RWPE2 (cell line): ENCODE results near the gene RING1.

ENCODE experiments used
- ATAC-seq: fragments of 200-7000 bp; cut with Tn5 transposase; 3 replicates; pipeline ENCODE4 v1.9.1; 2021; ENCODE audit warnings: low read depth
- DNase-seq: peaks from one replicate; pipeline ENCODE4 v3.0.0-alpha.2; 2020; ENCODE audit warnings: low spot score
- H3K27ac ChIP-seq: fragments of 450-650 bp; 2 replicates; pipeline ENCODE4 v1.5.1; 2017; ENCODE audit warnings: mild to moderate bottlenecking; ENCODE audit not compliant: poor library complexity, severe bottlenecking
- H3K27me3 ChIP-seq: fragments of 250-450 bp; sonication (Bioruptor Pico); 2 replicates; pipeline ENCODE4 v1.5.1; 2021; ENCODE audit warnings: mild to moderate bottlenecking, moderate library complexity; ENCODE audit not compliant: insufficient read depth, poor library complexity, severe bottlenecking
- H3K36me3 ChIP-seq: fragments of 250-450 bp; sonication (Bioruptor Pico); 2 replicates; pipeline ENCODE4 v1.5.1; 2020; ENCODE audit warnings: low read depth, mild to moderate bottlenecking, moderate library complexity
- H3K4me1 ChIP-seq: fragments of 250-450 bp; sonication (Bioruptor Pico); 2 replicates; pipeline ENCODE4 v1.5.1; 2021; ENCODE audit warnings: mild to moderate bottlenecking, moderate library complexity; ENCODE audit not compliant: insufficient read depth, poor library complexity, severe bottlenecking
- H3K4me3 ChIP-seq: fragments of 250-450 bp; sonication (Bioruptor Pico); 2 replicates; pipeline ENCODE4 v1.5.1; 2021; ENCODE audit warnings: mild to moderate bottlenecking, moderate library complexity; ENCODE audit not compliant: severe bottlenecking
- H3K9me3 ChIP-seq: fragments of 250-450 bp; sonication (Bioruptor Pico); 2 replicates; pipeline ENCODE4 v1.5.1; 2021; ENCODE audit warnings: mild to moderate bottlenecking, moderate library complexity; ENCODE audit not compliant: severe bottlenecking
- TF ChIP-seq, protein P1 (sequence below): fragments of 450-650 bp; IDR thresholded peaks from one replicate; pipeline ENCODE4 v1.5.1; 2017; ENCODE audit warnings: mild to moderate bottlenecking, moderate library complexity; ENCODE audit not compliant: poor library complexity, severe bottlenecking

Gene RING1

DNA sequence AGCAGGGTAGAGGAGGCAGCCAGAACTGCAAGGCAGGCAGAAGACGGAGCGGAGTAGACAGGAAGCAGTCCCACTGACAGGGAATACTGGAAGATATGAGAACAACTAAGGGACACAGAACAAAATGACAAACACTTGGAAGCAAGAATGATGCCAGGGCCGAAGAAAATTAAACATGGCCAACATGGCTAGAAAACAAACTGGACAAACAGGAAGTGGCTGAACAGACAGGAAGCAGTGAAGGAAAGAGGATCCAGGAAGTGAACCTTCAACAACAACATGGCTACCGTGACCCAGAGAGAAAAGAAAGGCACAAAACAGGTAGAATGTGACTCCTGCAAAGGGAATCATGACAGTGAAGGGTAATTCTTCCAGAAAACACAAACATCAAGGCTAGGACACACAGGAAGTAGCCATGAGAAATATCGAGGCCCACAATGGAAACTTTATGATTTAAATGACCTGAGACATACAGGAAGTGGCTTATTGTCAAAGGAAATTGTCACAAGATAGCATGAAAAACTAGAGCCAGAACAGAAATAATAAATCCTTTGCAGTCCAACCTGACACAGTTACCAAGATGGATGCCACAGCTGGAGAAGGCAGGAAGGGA lies 25.1 kb upstream of the RING1 start:
- TF ChIP-seq, protein P1, sequence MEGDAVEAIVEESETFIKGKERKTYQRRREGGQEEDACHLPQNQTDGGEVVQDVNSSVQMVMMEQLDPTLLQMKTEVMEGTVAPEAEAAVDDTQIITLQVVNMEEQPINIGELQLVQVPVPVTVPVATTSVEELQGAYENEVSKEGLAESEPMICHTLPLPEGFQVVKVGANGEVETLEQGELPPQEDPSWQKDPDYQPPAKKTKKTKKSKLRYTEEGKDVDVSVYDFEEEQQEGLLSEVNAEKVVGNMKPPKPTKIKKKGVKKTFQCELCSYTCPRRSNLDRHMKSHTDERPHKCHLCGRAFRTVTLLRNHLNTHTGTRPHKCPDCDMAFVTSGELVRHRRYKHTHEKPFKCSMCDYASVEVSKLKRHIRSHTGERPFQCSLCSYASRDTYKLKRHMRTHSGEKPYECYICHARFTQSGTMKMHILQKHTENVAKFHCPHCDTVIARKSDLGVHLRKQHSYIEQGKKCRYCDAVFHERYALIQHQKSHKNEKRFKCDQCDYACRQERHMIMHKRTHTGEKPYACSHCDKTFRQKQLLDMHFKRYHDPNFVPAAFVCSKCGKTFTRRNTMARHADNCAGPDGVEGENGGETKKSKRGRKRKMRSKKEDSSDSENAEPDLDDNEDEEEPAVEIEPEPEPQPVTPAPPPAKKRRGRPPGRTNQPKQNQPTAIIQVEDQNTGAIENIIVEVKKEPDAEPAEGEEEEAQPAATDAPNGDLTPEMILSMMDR = no peak
- no peak for DNase-seq
- Histone ChIP-seq H3K4me1 (no peaks in the 10 kb centered on the region), H3K36me3 (no peaks in the 10 kb centered on the region), H3K9me3 (no peaks in the 10 kb centered on the region), H3K27ac (no peak overlapping the region), H3K4me3 (no peak overlapping the region), H3K27me3 (no peaks in the 10 kb centered on the region)
- ATAC-seq = no peak

DNA sequence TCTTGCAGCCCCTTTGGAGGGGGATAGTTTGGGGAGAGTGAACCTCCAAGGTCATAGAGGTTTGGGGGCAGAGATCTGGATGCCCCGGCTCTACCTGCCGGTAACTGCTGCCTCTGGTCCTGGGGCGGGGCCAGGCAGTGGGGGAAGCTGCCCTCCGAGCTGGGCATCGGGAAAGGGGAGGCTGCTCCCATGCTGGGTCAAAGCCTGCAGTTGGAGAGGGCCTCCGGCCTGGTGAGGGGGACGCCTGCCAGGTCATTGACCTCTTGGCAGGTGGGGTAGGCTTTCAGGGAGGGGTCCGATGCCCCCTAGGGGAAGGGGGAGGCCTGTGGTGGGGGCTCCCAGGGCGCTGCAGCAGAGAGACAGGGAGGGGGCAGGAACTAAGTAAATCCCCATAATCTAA lies 23.1 kb upstream of the RING1 start:
- H3K4me3 ChIP-seq = no peak overlapping the region
- TF ChIP-seq, protein P1 = no peak
- H3K27me3 ChIP-seq = no peaks in the 10 kb centered on the region
- no peak overlapping the region for H3K27ac ChIP-seq
- H3K4me1 ChIP-seq = no peaks in the 10 kb centered on the region
- DNase-seq (no peak), ATAC-seq (no peak)
- no peaks in the 10 kb centered on the region for H3K9me3 ChIP-seq
- no peaks in the 10 kb centered on the region for H3K36me3 ChIP-seq

DNA sequence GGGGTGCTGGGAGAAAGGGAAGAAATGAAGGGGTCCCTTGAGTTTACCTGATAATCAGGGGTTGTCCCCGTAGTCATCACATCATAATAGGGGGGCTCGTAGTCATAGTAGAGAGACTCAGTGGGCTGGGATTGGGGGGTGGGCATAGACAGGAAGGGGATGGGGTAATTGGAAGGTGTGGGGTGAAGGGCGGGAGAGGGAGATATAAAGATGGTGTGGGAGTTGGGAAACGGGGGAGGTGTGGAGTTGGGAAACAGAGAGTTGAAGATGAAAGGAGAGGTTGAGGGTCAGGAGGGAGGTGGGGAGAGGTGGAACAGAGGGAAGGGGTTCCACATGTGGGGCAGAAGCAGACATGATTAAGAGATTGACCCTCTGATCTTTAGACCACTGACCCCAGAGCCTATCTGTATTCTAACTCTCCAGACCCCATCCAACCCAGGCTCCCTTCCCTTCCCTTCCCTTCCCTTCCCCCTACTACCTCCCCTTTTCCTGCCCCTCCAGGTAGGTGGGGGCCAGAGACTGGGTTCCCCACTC lies 22.6 kb upstream of the RING1 start:
- H3K9me3 ChIP-seq = no peaks in the 10 kb centered on the region
- DNase-seq (no peak), ATAC-seq (no peak)
- no peaks in the 10 kb centered on the region for H3K27me3 ChIP-seq
- TF ChIP-seq, protein P1 = no peak
- no peak overlapping the region for H3K27ac ChIP-seq
- H3K4me1 ChIP-seq = no peaks in the 10 kb centered on the region
- no peaks in the 10 kb centered on the region for H3K36me3 ChIP-seq
- H3K4me3 ChIP-seq = no peak overlapping the region

DNA sequence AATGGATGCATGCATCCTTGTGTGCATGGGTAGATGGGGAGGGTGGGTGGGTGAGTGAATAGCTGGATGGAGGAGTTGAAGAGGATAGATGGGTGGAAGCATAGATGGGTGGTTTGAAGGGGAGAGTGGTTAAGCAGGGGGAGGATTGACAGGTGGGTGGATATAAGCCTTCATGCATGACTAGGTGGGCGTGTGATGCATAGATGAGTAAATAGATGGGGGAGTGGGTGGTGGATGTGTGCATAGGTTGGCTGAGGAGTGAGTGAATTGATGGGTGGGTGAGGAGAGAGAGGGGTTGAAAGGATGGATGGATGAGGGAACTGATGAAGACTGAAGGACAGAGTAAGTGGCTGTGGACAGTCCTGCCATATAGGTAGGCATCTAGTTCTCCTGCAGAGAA lies 20.5 kb upstream of the RING1 start:
- Histone ChIP-seq H3K4me1 (no peaks in the 10 kb centered on the region), H3K4me3 (no peak overlapping the region), H3K27ac (no peak overlapping the region), H3K36me3 (no peaks in the 10 kb centered on the region), H3K9me3 (no peaks in the 10 kb centered on the region), H3K27me3 (peaks cover 8% of the 10 kb centered on the region)
- ATAC-seq (no peak), DNase-seq (no peak)
- TF ChIP-seq, protein P1 = no peak

DNA sequence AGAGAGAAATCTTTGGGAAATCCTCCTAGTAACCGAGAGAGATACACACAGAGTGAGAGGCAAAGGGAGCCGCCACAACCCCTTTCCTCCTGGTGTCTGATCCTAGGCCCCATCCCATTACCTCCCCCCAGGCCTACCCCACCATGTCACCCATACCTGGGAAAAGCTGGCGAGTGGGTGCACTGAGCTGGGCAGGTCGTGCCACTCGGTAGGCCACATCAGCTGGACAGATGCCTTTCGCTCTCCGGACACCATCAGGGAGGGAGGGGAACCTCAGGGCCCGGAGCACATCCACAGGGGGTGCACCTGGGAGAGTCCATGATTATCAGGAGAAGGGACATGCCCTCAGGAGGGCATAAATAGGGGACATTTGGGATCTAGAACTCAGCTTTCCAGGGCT lies 19.1 kb upstream of the RING1 start:
- no peaks in the 10 kb centered on the region for H3K9me3 ChIP-seq
- no peak overlapping the region for H3K4me3 ChIP-seq
- TF ChIP-seq, protein P1 = no peak
- H3K4me1 ChIP-seq = no peaks in the 10 kb centered on the region
- H3K27me3 ChIP-seq = peaks cover 8% of the 10 kb centered on the region
- ATAC-seq = no peak
- 0 out of 2 replicates have a peak, but pooled peaks cover 2% of the 10 kb centered on the region for H3K36me3 ChIP-seq
- no peak overlapping the region for H3K27ac ChIP-seq
- DNase-seq = no peak
